Adrenal gland (tissue), 12 donors: Measurements from ENCODE around the gene SRPRB. TPM values are rescaled to one million over a fixed set of nuclear protein-coding genes. Genes with fewer than 3 reads are reported as not detected.

ENCODE experiments used
- DNase-seq, 7 donors: peaks; one replicate each; pipeline ENCODE4 v3.0.0-alpha.2; 2019 to 2020
- H3K27ac ChIP-seq, 5 donors: fragments of 200-600 bp; sonication (generic) in 4 of 5; 1 replicate in 3 of 5; 2 replicates in 2 of 5; pipeline versions ENCODE4 v1.5.1 to v1.8.0; 2016 to 2020; ENCODE audit warnings: mild to moderate bottlenecking in 1 of 5
- H3K27me3 ChIP-seq: fragments of 200-600 bp; 2 replicates; pipeline ENCODE4 v1.8.0; 2021
- H3K36me3 ChIP-seq, 2 donors: fragments of 200-600 bp; replicated peaks in 1 of 2; 1 replicate in 1 of 2; 2 replicates in 1 of 2; pipeline versions ENCODE4 v1.5.1 to v1.8.0; 2018 to 2022
- H3K4me1 ChIP-seq, 2 donors: fragments of 200-600 bp; replicated peaks in 1 of 2; 1 replicate in 1 of 2; 2 replicates in 1 of 2; pipeline versions ENCODE4 v1.5.1 to v1.8.0; 2018 to 2021
- H3K4me3 ChIP-seq, 4 donors: fragments of 200-600 bp; sonication (generic) in 3 of 4; one replicate each; pipeline ENCODE4 v1.5.1; 2016 to 2018
- H3K9me3 ChIP-seq, 3 donors: fragments of 200-600 bp; sonication (generic) in 1 of 3; replicated peaks in 1 of 3; 1 replicate in 2 of 3; 2 replicates in 1 of 3; pipeline versions ENCODE4 v1.5.1 to v1.8.0; 2016 to 2021
- CTCF ChIP-seq, 6 experiments: fragments of 450-650 bp in 4 of 6; fragments of 200-600 bp in 2 of 6; sonication (generic) in 1 of 6; IDR thresholded peaks; 1 replicate in 5 of 6; 2 replicates in 1 of 6; pipeline versions ENCODE4 v1.5.1 to v1.8.0; 2016 to 2021; ENCODE audit warnings: antibody characterized with exemption in 6 of 6, mild to moderate bottlenecking in 2 of 6, moderate library complexity in 1 of 6
- POLR2A ChIP-seq, 2 donors: fragments of 450-650 bp; IDR thresholded peaks; one replicate each; pipeline ENCODE4 v1.6.1; 2017; ENCODE audit warnings: antibody characterized with exemption in 2 of 2, mild to moderate bottlenecking in 2 of 2, moderate library complexity in 1 of 2
- WGBS, 4 donors: extraction: QIAGEN DNeasy Blood & Tissue Kit in 2 of 4; methylation state at CpG; one replicate each; pipeline versions ENCODE4 v1.1.5 to v1.1.7; 2013 to 2017; 5-methylcytosine and 5-hydroxymethylcytosine counted together
- intact Hi-C, 2 donors: fragments of 100-400 bp; cut with DNase I; formaldehyde crosslinking; loops; one replicate each; pipeline versions ENCODE4 v1.14.1 to v1.15.0; 2022 to 2023
- polyA plus RNA-seq, 3 donors: library from polyadenylated mRNA; stranded (reverse); fragments of 200-250 nt in 2 of 3; fragments of 350-450 nt in 1 of 3; fragmentation: Illumina TruSeq in 1 of 3; extraction: RNeasy Lipid Tissue Mini Kit (QIAGEN cat#74804) in 1 of 3; gene quantifications; one replicate each; pipeline ENCODE4 v1.2.3, GENCODE V29; 2013 to 2014
- total RNA-seq, 9 donors: library from RNA; depleted of rRNA in 4 of 9; stranded (reverse); fragments of >200 nt in 4 of 9; fragments of 120-200 nt in 1 of 9; fragmentation: NEBNext Ultra II Directional in 1 of 9; extraction: Animal tissue kit (Norgen Biotek cat#: 25700) in 1 of 9; gene quantifications; one replicate each; pipeline versions ENCODE4 v1.1.0 to v1.2.4, GENCODE V29; 2013 to 2023
- donor health status: healthy with polysubstance abuse.
- donor health status: Bipolar disorder and iron deficiency.
- donor health status: DM: yes; HTN: yes; CAD: no.
- donor health status: DM: no; HTN: no; CAD: no.
- donor health status: DM: no; HTN: no; CAD: no.
- donor health status: DM: yes; HTN: yes; CAD: no.

The SRPRB gene
- total and polyA plus RNA-seq, 12 donors: 13.0 to 177 (median 48.7) TPM

DNA sequence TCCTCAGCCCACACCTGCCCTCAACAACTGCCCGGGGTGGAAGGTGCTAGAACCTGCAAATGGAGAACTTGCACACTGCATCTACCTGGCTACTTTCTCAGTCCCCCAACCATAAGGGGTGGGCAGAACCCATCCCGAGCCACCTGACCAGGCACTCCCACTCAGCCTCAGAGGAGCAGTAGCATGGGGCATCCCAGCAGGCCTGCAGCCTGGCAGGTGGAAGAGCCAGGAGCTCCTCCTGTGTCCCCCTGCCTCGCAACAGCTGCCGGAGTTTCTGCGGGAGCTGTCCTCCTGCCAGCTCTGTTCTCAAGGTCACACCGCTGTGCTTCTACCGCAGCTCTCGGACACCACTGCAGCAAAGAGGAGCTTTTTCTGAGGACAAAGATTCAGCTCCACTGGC is 62.6 kb downstream of the SRPRB start:
- H3K4me1 ChIP-seq: peaks cover 0 to 5% of the 10 kb centered on the region in 2 donors
- no peaks in the 10 kb centered on the region for H3K36me3 ChIP-seq
- DNase-seq: peak in 4 of 7 donors; percentile 17 to 45 (median 28)
- no peak overlapping the region for H3K4me3 ChIP-seq
- TF ChIP-seq CTCF (IDR thresholded peaks at IDR 0.05) (no peak), POLR2A (IDR thresholded peaks at IDR 0.05) (no peak)
- H3K27me3 ChIP-seq: no peaks in the 10 kb centered on the region
- H3K27ac ChIP-seq: no peak overlapping the region
- intact Hi-C loops: no loop called here
- 40 to 64% (median 52%) methylated on average over 6 to 8 of the region's 8 CpGs for WGBS, 4 donors
- H3K9me3 ChIP-seq: no peaks in the 10 kb centered on the region

GRCh38 chr3:133868758-133869475 is 63.3 kb downstream of the SRPRB start:
- Histone ChIP-seq H3K4me1 (peaks cover 0 to 5% of the 10 kb centered on the region in 2 donors), H3K27ac (no peak overlapping the region), H3K36me3 (no peaks in the 10 kb centered on the region), H3K27me3 (no peaks in the 10 kb centered on the region), H3K9me3 (no peaks in the 10 kb centered on the region), H3K4me3 (no peak overlapping the region)
- TF ChIP-seq CTCF (IDR thresholded peaks at IDR 0.05) (no peak), POLR2A (IDR thresholded peaks at IDR 0.05) (no peak)
- peak in 2 of 7 donors; percentile 23 to 25 for DNase-seq
- 47 to 57% (median 49%) methylated on average over 7 of the region's 7 CpGs for WGBS, 4 donors
- intact Hi-C loops: no loop called here

DNA sequence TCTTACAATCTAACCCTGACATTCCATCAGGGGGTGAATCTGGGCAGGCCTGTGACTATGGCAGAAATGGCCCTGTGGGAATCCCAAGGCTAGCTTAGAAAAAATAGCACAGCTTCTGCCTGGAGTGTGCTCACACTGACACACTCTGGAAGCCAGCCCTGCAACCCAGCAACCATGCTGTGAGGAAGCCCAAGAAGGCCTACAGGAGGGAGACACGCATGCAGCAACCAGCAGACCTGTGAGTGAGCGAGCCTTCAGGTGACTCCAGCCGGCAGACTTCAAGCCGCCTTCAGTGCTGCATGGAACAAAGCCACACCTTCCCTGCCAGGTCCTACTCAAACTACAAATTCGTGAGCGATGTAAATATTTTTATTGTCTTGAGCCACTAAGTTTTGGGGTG is 64.0 kb downstream of the SRPRB start:
- Histone ChIP-seq H3K36me3 (no peaks in the 10 kb centered on the region), H3K27ac (no peak overlapping the region), H3K4me3 (no peak overlapping the region), H3K4me1 (peaks cover 0 to 5% of the 10 kb centered on the region in 2 donors), H3K9me3 (no peaks in the 10 kb centered on the region), H3K27me3 (no peaks in the 10 kb centered on the region)
- TF ChIP-seq CTCF (IDR thresholded peaks at IDR 0.05): no peak
- TF ChIP-seq POLR2A (IDR thresholded peaks at IDR 0.05): no peak
- intact Hi-C loops: no loop called here
- no peak for DNase-seq
- WGBS, 4 donors: 89 to 97% (median 93%) methylated on average over 2 to 6 of the region's 6 CpGs

GRCh38 chr3:133870822-133871221 is 65.2 kb downstream of the SRPRB start:
- intact Hi-C loops: no loop called here

More at GRCh38 chr3:133870822-133871221, 65.2 kb downstream of the SRPRB start:
- Histone ChIP-seq H3K4me1 (peaks cover 0 to 5% of the 10 kb centered on the region in 2 donors), H3K9me3 (no peaks in the 10 kb centered on the region), H3K27me3 (no peaks in the 10 kb centered on the region), H3K36me3 (no peaks in the 10 kb centered on the region), H3K4me3 (no peak overlapping the region), H3K27ac (no peak overlapping the region)
- no peak for TF ChIP-seq POLR2A (IDR thresholded peaks at IDR 0.05)
- TF ChIP-seq CTCF (IDR thresholded peaks at IDR 0.05): no peak
- no peak for DNase-seq

Other genes with a start within 250 kb of the SRPRB start
- gene CDV3, start 232.1 kb upstream of the SRPRB start, total RNA-seq: 100 to 1,000 TPM in 7 of 9 donors, 10 to 100 TPM in 2; 71.1 to 236 (median 125) TPM
- 100 to 1,000 TPM in 1 of 3 donors, 10 to 100 TPM in 2; 30.8 to 309 (median 36.7) TPM for gene CDV3, start 232.1 kb upstream of the SRPRB start, polyA plus RNA-seq
- gene TOPBP1, start 143.9 kb upstream of the SRPRB start, total RNA-seq: 10 to 100 TPM in 8 of 9 donors, 1 to 10 TPM in 1; 9.6 to 62.1 (median 13.7) TPM
- 10 to 100 TPM in 1 of 3 donors, 1 to 10 TPM in 2; 6.7 to 15.7 (median 8.5) TPM for gene TOPBP1, start 143.9 kb upstream of the SRPRB start, polyA plus RNA-seq
- gene TF, start 59.4 kb upstream of the SRPRB start, total RNA-seq: 10 to 100 TPM in 2 of 9 donors, 1 to 10 TPM in 4, under 1 TPM in 2, not detected in 1; under 0.01 to 15.5 (median 2.1) TPM
- gene TF, start 59.4 kb upstream of the SRPRB start, polyA plus RNA-seq: 10 to 100 TPM in 1 of 3 donors, 1 to 10 TPM in 2; 1.9 to 12.3 (median 3.5) TPM
- gene RAB6B, start 90.1 kb downstream of the SRPRB start, total RNA-seq: 10 to 100 TPM in 1 of 9 donors, 1 to 10 TPM in 8; 1.4 to 14.5 (median 4.3) TPM
- 10 to 100 TPM in 1 of 3 donors, 1 to 10 TPM in 2; 2.7 to 12.9 (median 5.6) TPM for gene RAB6B, start 90.1 kb downstream of the SRPRB start, polyA plus RNA-seq
- gene SLCO2A1, start 224.1 kb downstream of the SRPRB start, total RNA-seq: 100 to 1,000 TPM in 2 of 9 donors, 10 to 100 TPM in 6, 1 to 10 TPM in 1; 2.3 to 141 (median 30.8) TPM
- gene SLCO2A1, start 224.1 kb downstream of the SRPRB start, polyA plus RNA-seq: 10 to 100 TPM; 21.0 to 67.8 (median 25.4) TPM